ENCODE measurements around the gene HS3ST1.

The HS3ST1 gene

DNA sequence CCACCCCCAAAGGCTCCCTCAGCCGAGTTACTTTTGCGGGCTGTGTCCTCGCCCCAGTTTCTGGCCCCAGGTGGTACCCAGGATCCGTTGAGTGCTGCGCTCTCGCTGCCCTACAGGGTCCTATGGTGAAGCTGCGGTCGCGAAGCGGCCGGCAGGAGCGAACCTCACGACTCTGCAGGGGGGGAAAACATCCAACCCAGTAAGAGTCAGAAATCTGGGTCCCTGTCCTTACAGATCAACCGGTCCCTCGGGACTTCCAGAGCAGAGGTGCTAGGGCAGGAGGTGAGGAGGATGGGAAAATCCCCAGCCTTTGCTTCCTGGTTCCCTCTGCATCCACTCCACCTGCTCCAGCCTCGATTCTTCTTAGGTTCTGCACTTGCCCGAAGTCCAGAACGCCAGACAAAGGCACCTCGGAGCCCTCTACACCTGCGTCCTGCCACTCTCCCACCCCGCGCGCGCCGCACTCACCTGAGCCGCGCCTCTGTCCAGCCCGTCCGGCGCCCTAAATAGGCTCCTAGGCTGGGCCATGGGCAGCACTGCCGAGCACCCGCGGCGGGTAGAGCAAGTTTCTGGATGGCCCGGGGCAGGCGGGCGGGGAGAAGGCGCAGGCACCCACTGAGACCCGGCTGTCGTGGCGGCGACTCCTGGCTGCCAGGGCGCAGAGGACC is at the start of gene HS3ST1:
HS3ST1 (minus strand) TSS at position 664 of the 668 bp plus-strand sequence. CDS start 28,889 bp downstream, outside the sequence.
- no peak for FAIRE-seq

DNA sequence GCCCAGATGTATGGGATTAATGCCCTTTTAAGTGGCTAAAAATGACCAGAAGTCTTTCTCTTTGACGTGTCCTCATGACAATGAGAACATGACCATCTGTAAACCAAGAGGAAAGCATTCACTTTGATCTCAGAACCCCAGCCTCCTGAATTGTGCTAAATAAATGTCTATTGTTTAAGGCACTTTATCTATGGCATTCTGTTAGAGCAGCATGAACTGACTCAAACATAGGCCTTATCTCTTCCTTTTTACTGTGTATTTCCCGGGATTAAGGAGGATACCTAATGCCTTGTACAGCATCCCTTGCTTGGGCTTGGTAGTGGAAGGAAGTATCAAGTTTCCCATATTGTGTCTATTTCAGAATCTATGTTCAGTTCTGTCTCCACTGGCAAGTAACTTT is 47.2 kb upstream of the HS3ST1 start:
- no peak for FAIRE-seq

DNA sequence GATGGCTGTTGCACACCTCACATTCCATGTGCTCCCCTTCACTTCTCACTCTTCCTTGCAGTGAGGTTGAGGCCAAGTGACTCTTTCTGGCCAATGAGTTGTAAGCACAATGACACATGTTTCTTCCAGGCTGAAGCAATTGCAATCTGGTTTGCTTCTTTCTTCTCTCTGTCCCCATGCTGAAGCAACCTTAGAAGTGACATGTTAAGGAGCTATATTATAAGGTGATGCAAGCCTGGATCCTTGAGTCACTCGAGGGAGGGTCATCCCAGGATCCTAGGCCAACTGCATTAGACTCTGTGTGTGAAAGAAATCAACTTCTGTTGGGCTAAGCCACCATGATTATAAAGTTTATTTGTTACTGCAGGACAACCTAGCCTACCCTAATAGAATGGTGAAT is 45.5 kb upstream of the HS3ST1 start:
- no peak for FAIRE-seq

GRCh38 chr4:11472535-11472934 is 43.8 kb upstream of the HS3ST1 start:
- FAIRE-seq: no peak

DNA sequence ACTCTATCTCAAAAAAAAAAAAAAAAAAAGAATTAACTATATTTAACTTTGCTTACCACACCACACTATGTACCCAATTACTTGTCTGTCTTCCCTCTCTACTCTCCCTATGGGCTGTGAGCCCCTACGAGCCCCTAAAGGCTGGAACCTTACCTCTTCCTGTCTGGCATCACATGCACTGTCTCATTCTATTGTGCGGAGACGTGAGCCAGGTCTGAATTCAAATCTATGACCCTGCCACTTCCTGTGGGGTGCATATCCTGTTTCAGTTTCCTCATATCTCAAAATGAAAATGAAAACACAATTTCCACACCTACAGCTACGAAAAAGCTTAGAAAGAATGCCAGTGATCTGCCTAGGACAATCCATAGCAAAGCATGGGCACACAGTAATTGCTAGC is 42.9 kb upstream of the HS3ST1 start:
- FAIRE-seq: no peak

- no peak for FAIRE-seq
Measured at GRCh38 chr4:11471046-11471441, 42.4 kb upstream of the HS3ST1 start.

DNA sequence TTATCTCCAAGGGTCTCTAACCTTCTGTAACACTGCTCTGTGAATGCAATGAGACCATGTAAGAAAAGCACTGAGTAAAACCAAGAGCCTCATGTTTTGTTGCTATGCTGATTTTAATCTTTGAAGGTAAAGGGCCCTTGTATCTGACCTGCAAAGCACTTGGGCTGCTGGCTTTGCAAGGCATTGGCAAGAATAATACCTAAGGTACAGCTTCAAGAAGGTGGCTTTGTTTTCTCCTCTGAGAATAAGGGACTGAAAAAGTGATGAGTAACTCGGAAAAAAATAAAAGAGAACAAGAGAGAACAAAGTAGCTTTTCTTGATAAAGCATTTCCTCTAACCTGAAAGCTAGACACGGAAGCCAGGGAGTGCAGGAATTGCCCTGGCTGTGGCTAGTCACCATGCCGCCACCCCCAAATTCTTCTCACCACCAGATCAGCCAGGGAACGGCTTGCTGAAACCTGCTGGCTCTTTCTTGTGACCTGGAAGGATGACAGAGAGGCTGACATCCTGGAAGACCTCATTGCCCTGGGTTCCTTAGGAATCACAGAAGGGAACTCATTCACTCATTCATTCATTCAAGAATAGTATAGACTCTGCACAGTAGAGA is 41.8 kb upstream of the HS3ST1 start:
- no peak for FAIRE-seq

DNA sequence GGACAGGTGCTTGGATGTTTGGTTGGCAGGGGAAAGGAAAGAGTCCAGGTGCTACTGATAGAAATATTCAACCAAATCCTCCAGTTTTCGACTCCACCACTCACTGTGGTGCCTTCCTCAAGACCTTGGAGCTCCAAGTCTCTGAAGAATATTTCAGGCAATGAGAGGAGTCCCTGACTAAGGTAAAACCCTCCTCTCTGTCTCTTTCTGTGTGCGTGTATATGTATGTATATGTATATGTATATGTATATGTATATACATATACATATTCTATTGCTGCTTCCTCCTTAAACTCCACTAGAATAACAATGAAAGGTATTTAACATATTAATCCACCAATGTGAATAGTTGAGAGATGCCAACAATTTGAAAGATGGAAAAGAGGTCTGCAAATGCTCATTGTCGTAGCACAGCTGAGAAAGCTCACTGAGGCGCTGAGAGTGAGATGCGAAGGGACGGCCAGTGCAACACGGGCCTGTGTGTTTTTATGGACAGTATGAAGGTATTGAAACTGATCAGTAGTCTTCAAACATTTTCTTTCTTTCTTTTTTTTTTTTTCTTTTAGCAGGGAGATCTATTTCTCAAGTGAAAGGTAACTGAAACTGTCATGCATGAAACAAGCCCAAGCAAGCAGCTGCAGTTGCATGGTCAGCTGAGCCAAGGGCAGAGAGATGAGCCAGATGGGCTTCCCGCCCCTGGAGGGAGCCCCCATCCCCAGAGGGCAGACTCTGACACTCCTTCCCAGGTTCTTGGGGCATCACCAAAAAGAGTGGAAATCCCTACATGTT is 41.1 kb upstream of the HS3ST1 start:
- no peak for FAIRE-seq

- no peak for FAIRE-seq
Measured at GRCh38 chr4:11468901-11469300, 40.2 kb upstream of the HS3ST1 start.

GRCh38 chr4:11467931-11468330 is 39.2 kb upstream of the HS3ST1 start:
- FAIRE-seq: no peak

- no peak for FAIRE-seq
Measured at GRCh38 chr4:11463707-11464106, 35.0 kb upstream of the HS3ST1 start.

GRCh38 chr4:11456401-11456800 is 27.7 kb upstream of the HS3ST1 start:
- FAIRE-seq: no peak

DNA sequence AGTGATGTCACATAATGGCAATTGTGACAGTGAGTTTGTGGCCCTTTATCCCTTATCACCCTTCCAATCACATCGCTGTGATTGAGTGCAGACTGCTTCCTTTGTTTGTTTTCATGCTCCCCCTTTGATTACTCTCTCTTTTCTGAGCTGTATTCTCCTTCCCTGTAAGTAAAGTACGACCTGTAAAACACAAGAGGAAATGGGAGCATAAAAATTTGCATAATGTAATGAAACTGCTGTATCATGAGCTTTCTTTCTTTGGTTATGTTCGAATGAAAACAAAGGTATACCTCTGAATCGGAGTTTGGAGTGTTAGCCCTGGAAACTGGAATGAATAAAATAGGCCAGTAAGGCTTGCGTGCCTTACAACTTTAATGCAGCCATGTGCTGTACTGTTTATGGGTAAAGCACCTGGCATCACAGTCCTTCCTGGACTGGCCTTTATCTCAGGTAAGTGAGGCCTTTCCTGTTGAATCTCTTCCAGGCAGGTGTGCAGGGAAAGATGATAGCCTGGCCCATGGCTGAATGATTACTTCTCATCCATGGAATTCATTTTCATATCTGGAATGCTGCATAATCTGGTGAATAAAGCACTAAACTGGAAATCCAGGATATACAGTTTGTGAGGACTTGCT is 26.6 kb upstream of the HS3ST1 start:
- FAIRE-seq: no peak

- no peak for FAIRE-seq
Measured at GRCh38 chr4:11451716-11452115, 23.0 kb upstream of the HS3ST1 start.

GRCh38 chr4:11446155-11446811 is 17.6 kb upstream of the HS3ST1 start:
- no peak for FAIRE-seq

- FAIRE-seq: no peak
Measured at GRCh38 chr4:11441194-11441556, 12.5 kb upstream of the HS3ST1 start.

- no peak for FAIRE-seq
Measured at GRCh38 chr4:11440481-11441193, 11.9 kb upstream of the HS3ST1 start.

- FAIRE-seq: no peak
Measured at GRCh38 chr4:11439836-11440235, 11.1 kb upstream of the HS3ST1 start.

- FAIRE-seq: no peak
Measured at GRCh38 chr4:11438647-11439046, 10.0 kb upstream of the HS3ST1 start.

DNA sequence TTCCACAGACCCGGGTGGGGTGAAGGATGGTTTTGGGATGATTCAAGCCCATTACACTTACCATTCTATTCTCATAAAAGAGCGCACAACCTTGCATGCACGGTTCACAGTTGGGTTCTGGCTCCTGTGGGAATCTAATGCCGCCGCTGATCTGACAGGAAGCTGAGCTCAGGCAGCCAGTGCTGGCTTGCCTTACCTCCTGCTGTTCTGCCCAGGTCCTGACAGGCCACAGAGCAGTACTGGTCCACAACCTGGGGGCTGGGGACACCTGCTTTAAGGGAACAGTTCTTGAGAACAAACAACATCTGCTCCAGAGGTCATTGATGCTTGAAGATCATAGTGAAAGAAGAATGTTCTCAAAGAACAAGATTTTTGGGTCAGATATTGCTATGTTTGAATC is 8.0 kb upstream of the HS3ST1 start:
- no peak for FAIRE-seq

DNA sequence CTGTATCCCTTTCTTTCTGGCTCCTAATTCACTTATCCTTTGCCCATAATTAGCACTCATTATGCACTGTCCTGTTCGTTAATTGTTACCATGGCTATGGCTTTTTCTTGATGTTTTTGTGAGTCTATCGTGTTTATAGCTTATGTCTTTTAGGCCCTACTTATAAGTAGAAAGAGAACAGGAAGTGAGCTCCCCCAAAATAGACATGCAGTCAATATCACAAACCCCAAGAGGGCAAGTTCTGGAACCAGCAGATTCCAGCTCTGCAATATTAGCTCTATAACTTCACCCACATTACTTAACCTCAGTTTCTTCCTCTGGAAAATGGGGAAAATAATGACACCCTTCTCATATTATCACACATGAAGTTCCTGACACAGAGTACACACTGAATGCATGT is 7.4 kb upstream of the HS3ST1 start:
- no peak for FAIRE-seq

- FAIRE-seq: no peak
Measured at GRCh38 chr4:11435557-11435956, 6.9 kb upstream of the HS3ST1 start.
